Umbilical cord (tissue), 2 donors: ENCODE results near the gene BTLA. TPM values are rescaled to one million over a fixed set of nuclear protein-coding genes. Genes with fewer than 3 reads are reported as not detected.
"Not testable (repeated sequence)": the region's sequence is repeated elsewhere in the genome, so short reads cannot be mapped to it uniquely, and the experiment has no call there.

ENCODE experiments used
- DNase-seq: peaks from one replicate; pipeline ENCODE4 v3.0.0-alpha.2; 2015; ENCODE audit warnings: low spot score
- total RNA-seq: library from RNA; depleted of rRNA; stranded (reverse); fragments of >200 nt; gene quantifications from one replicate; pipeline ENCODE4 v1.2.3, GENCODE V29; 2014; ENCODE audit warnings: low replicate concordance; ENCODE audit not compliant: insufficient read depth

BTLA gene
- total RNA-seq, 1 donor from 2014 or later: 2.2 TPM

GRCh38 chr3:112446343-112446742 lies 52.9 kb downstream of the BTLA start:
- DNase-seq: no peak

GRCh38 chr3:112445839-112446238 lies 53.4 kb downstream of the BTLA start:
- DNase-seq: no peak

GRCh38 chr3:112437146-112438022 lies 61.9 kb downstream of the BTLA start:
- no peak for DNase-seq

GRCh38 chr3:112429960-112430359 lies 69.3 kb downstream of the BTLA start:
- DNase-seq: peak; percentile 82

GRCh38 chr3:112427123-112427522 lies 72.1 kb downstream of the BTLA start:
- no peak for DNase-seq

- no peak for DNase-seq
These were observed 73.2 kb downstream of the BTLA start for GRCh38 chr3:112425858-112426750.

- DNase-seq: no peak
These were observed 73.9 kb downstream of the BTLA start for GRCh38 chr3:112425382-112425781.

GRCh38 chr3:112424394-112424793 lies 74.9 kb downstream of the BTLA start:
- DNase-seq: no peak

GRCh38 chr3:112422921-112423320 lies 76.4 kb downstream of the BTLA start:
- not testable (repeated sequence) for DNase-seq

GRCh38 chr3:112418526-112418925 lies 80.7 kb downstream of the BTLA start:
- DNase-seq: not testable (repeated sequence)

GRCh38 chr3:112417696-112418318 lies 81.5 kb downstream of the BTLA start:
- no peak for DNase-seq

GRCh38 chr3:112416391-112417212 lies 82.7 kb downstream of the BTLA start:
- no peak for DNase-seq

GRCh38 chr3:112415390-112415789 lies 83.9 kb downstream of the BTLA start:
- no peak for DNase-seq

Other genes with a start within 250 kb of the BTLA start
- gene SLC9C1, start 205.3 kb downstream of the BTLA start, total RNA-seq: 4.1 TPM
- 13.2 TPM for gene CD200, start 166.3 kb downstream of the BTLA start, total RNA-seq
- gene ATG3, start 62.5 kb upstream of the BTLA start, total RNA-seq: 41.9 TPM
- 26.0 TPM for gene SLC35A5, start 62.6 kb upstream of the BTLA start, total RNA-seq
- 102 TPM for gene CCDC80, start 141.7 kb upstream of the BTLA start, total RNA-seq